Activated CD8-positive, alpha-beta T cell treated with anti-CD3 and anti-CD28 coated beads, Interleukin-2, amount 10 ng/mL, durations not matched to agents 7 days and 5 days (primary cell): ENCODE data around the gene DCHS2. TPM values are rescaled to one million over a fixed set of nuclear protein-coding genes. Genes with fewer than 3 reads are reported as not detected.

ENCODE experiments used
- ATAC-seq: fragments of 150-1000 bp; cut with Tn5 transposase; one replicate; pipeline ENCODE4 v1.10.0; 2021; ENCODE audit warnings: moderate library complexity
- CTCF ChIA-PET: fragments of 350-600 bp; sonication (Branson Sonifier 250); formaldehyde crosslinking; loops from one replicate; lab custom pipeline; 2021; ENCODE audit warnings: antibody characterized with exemption; lab: Charles Lee
- POLR2A ChIA-PET: fragments of 350-600 bp; sonication (Branson Sonifier 250); formaldehyde crosslinking; loops from one replicate; lab custom pipeline; 2021; ENCODE audit warnings: antibody characterized with exemption; lab: Charles Lee
- DNase-seq: peaks from one replicate; pipeline ENCODE4 v3.0.0-alpha.2; 2020
- H3K27ac Mint-ChIP-seq: one replicate; pipeline ENCODE4 v1.8.0; 2021; ENCODE audit warnings: mild to moderate bottlenecking, mixed read lengths
- H3K27me3 Mint-ChIP-seq: one replicate; pipeline ENCODE4 v1.8.0; 2021; ENCODE audit warnings: low read depth, mixed read lengths
- H3K36me3 Mint-ChIP-seq: one replicate; pipeline ENCODE4 v1.8.0; 2021; ENCODE audit warnings: low read depth, mixed read lengths
- H3K4me1 Mint-ChIP-seq: one replicate; pipeline ENCODE4 v1.8.0; 2021; ENCODE audit warnings: low read depth, mixed read lengths
- H3K4me3 Mint-ChIP-seq: one replicate; pipeline ENCODE4 v1.8.0; 2021; ENCODE audit warnings: mild to moderate bottlenecking, mixed read lengths
- H3K9me3 Mint-ChIP-seq: one replicate; pipeline ENCODE4 v1.8.0; 2022; ENCODE audit warnings: mixed read lengths; ENCODE audit not compliant: insufficient read depth
- total RNA-seq, 2 experiments: library from RNA; stranded (reverse); gene quantifications; one replicate each; pipeline ENCODE4 v1.2.3, GENCODE V29; 2021

Gene DCHS2
- total RNA-seq, 2 experiments from 2014 or later: not detected

DNA sequence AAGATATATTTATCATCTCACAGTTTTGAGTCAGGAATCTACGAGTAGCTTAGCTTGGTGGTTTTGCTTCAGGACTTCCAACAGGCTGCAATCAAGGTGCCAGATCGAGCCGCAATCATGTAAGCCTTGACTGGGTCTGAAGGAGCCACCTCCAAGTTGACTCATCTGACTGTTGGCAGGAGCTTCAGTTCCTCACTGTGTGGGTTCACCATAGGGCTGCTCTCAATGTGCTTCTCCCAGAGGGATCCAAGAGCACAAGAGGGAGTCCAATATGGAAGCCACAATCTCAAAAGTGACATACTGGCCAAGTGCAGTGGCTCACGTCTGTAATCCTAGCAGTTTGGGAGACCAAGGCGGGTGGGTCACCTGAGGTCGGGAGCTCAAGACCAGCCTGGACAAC, 26.5 kb downstream of the DCHS2 start:
- Mint-ChIP-seq H3K36me3 (no peaks in the 10 kb centered on the region), H3K27me3 (peaks cover 19% of the 10 kb centered on the region), H3K27ac (no peak overlapping the region), H3K4me3 (no peak overlapping the region), H3K4me1 (no peaks in the 10 kb centered on the region), H3K9me3 (no peaks in the 10 kb centered on the region)
- ChIA-PET CTCF (no interaction called here), POLR2A (no interaction called here)
- ATAC-seq (no peak), DNase-seq (no peak)

DNA sequence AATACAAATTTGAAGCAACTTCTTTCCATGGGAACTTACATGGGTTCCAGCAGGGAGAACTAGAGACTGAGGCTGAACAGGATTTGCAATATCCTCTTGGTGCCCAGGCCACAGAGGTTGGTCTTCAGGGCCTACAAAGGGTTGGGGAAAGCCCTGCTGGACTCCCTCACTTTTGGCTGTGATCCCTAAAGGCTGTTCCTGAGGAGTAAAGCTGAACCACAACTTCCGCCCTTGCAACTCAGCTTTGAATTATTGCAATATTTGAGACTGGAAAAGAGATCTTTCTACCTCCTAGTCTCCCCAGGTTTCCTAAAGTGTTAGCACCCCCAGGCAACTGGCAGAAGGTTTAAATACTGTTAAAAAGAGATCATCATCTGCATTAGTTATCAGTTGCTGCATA, 26.9 kb downstream of the DCHS2 start:
- POLR2A ChIA-PET: no interaction called here
- H3K4me1 Mint-ChIP-seq: no peaks in the 10 kb centered on the region
- H3K27me3 Mint-ChIP-seq: peaks cover 17% of the 10 kb centered on the region
- no peak overlapping the region for H3K4me3 Mint-ChIP-seq
- H3K27ac Mint-ChIP-seq: no peak overlapping the region
- H3K9me3 Mint-ChIP-seq: no peaks in the 10 kb centered on the region
- CTCF ChIA-PET: no interaction called here
- ATAC-seq: no peak
- no peak for DNase-seq
- H3K36me3 Mint-ChIP-seq: no peaks in the 10 kb centered on the region

DNA sequence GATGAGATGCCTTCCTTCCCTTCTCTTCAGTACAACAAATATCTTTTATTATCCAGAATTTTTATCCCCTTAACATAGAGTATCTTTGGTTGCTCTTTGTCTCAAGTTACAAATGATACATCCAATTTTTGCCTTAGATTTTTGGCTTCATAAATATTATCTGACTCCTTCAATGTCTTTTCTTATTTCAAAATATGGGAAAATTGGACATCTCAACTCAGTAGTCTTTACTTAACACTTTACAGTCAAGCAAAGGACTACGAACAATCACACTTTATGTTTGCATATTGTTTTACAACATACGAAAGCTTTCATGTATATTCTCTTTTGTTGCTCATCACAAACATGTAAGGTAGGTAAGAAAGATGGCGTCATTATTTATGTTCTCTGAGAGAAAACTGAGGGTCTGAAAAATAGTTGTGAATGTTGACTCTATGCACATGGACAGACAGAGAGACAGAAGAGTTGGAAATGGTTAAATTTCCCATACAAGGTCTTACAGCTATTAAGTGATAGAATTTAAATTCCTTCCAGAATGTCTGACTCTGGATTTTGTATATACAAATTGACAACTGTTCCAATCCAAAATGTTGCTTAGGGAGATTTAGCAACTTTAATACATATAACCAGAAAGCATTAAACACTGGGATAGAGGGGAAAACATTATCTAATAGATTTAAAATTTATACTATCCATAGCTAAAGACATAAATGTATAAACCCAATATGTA, 29.4 kb downstream of the DCHS2 start:
- Mint-ChIP-seq H3K4me3 (no peak overlapping the region), H3K36me3 (no peaks in the 10 kb centered on the region), H3K27me3 (peaks cover 15% of the 10 kb centered on the region), H3K9me3 (no peaks in the 10 kb centered on the region), H3K27ac (no peak overlapping the region), H3K4me1 (no peaks in the 10 kb centered on the region)
- no peak for ATAC-seq
- DNase-seq: no peak
- ChIA-PET CTCF (no interaction called here), POLR2A (no interaction called here)

DNA sequence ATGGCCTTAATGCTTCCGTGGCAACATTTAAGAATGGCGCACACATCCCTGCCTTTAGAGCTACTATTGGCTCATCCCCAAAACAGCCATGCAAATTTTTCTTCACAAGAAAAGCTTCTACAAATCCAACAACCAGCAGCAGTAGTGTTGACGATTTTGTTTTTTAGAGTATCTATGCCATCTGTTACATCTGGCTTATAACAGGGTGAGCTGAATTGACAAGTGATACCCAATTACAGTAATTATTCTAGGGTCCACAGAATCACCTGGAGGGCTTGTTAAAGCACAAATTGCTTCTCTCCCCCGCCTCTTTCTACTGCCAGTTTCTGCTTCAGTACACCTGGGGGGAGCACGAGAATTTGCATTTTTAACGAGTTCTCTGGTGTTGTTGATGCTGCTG, 34.1 kb downstream of the DCHS2 start:
- ChIA-PET POLR2A (no interaction called here), CTCF (no interaction called here)
- Mint-ChIP-seq H3K36me3 (no peaks in the 10 kb centered on the region), H3K4me1 (no peaks in the 10 kb centered on the region), H3K4me3 (no peak overlapping the region), H3K27ac (no peak overlapping the region), H3K27me3 (peaks cover 12% of the 10 kb centered on the region), H3K9me3 (no peaks in the 10 kb centered on the region)
- ATAC-seq (no peak), DNase-seq (no peak)

DNA sequence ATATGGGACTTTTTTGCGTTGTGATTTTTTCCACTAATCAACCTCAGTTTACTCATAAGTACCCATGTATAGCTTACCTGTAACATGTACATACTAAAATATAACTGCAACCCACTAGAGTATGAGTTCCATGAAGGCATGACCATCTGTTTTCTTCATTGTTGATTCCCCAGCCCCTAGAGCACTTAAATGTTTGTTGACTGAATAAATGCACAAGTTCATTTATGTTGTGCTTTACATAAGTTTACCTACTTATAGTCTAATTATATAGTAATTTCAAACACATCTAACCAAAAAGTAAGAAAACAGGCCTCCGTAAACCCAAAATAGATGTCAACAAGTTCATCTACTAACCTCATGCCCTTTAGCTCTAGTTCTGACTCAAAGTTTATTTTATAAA, 34.7 kb downstream of the DCHS2 start:
- peaks cover 10% of the 10 kb centered on the region for H3K27me3 Mint-ChIP-seq
- no peaks in the 10 kb centered on the region for H3K36me3 Mint-ChIP-seq
- POLR2A ChIA-PET: no interaction called here
- no peak overlapping the region for H3K27ac Mint-ChIP-seq
- CTCF ChIA-PET: no interaction called here
- ATAC-seq: no peak
- H3K4me3 Mint-ChIP-seq: no peak overlapping the region
- H3K9me3 Mint-ChIP-seq: no peaks in the 10 kb centered on the region
- H3K4me1 Mint-ChIP-seq: no peaks in the 10 kb centered on the region
- DNase-seq: no peak

DNA sequence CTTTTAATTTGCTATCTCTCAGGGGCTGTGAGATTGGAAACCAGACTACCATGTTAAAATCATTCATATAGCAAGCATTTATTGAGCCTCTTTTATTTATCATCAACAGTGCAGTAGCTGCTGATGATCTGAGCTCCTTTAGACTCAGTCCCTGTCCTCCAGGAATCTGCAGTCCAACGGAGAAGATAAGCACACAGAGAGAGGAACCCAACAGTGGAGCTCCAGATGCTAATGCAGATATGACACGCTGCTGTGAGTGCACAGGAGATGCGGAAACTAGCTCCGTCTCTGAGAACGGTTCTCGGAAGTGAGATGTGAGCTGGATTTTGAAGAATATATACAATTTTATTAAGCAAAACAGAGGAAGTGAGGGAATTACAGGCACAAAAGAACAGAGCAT, 35.4 kb downstream of the DCHS2 start:
- no peak for DNase-seq
- POLR2A ChIA-PET: no interaction called here
- Mint-ChIP-seq H3K4me1 (no peaks in the 10 kb centered on the region), H3K27me3 (peaks cover 10% of the 10 kb centered on the region), H3K36me3 (no peaks in the 10 kb centered on the region), H3K9me3 (no peaks in the 10 kb centered on the region), H3K27ac (no peak overlapping the region), H3K4me3 (no peak overlapping the region)
- CTCF ChIA-PET: no interaction called here
- ATAC-seq: no peak

DNA sequence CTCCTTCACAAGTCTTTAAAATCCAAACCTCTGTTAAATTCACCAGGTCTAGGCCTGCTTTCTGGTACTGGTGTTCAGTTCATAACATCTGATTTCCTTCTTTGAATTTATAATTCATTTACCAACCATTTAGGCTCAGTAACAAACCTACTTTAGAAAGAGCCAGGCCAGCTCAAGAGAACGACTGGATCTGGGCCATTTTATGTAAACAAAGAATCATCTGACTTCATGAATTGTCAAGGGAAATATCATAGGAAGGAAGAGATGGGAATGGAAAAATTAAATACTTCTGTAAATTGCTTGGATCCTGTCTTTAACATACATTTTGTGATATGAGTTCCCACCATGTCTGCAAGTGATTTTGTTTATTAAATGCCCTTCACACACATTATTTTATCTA, 36.5 kb downstream of the DCHS2 start:
- no peak for ATAC-seq

DNA sequence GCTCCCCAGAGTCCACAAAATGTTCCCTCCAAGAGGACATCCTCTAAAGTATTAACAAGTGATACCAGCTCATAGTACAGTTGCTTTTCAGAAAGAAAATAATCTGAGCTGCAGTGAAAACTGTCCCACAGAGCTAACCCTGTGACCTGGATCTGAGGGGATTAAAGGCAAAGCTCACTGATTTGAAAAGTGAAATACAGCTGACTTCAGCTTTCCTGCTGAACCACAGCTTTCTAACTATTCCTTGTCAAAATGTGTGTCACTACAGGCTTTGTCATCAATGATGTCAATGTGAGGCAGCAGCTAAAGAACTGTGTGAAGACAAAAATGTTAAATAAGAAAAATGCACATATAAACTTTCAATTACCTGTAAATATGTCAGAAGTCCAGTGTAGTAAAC, 36.9 kb downstream of the DCHS2 start:
- Mint-ChIP-seq H3K9me3 (no peaks in the 10 kb centered on the region), H3K36me3 (no peaks in the 10 kb centered on the region), H3K27ac (no peak overlapping the region), H3K27me3 (peaks cover 4% of the 10 kb centered on the region), H3K4me3 (no peak overlapping the region), H3K4me1 (no peaks in the 10 kb centered on the region)
- ATAC-seq (no peak), DNase-seq (no peak)
- ChIA-PET CTCF (interaction anchor here (1.2 kb wide), 1 partner anchor 18 kb away, joined by 3 read pairs; no protein-coding TSS in a partner anchor), POLR2A (interaction anchor here (0.5 kb wide), 1 partner anchor 175 kb away, joined by 4 read pairs; no protein-coding TSS in a partner anchor)

More for the DNA sequence above, 36.5 kb downstream of the DCHS2 start:
- Mint-ChIP-seq H3K4me3 (no peak overlapping the region), H3K27ac (no peak overlapping the region), H3K9me3 (no peaks in the 10 kb centered on the region), H3K4me1 (no peaks in the 10 kb centered on the region), H3K36me3 (no peaks in the 10 kb centered on the region), H3K27me3 (peaks cover 5% of the 10 kb centered on the region)
- CTCF ChIA-PET: interaction anchor here (1.2 kb wide), 1 partner anchor 17 kb away, joined by 3 read pairs; no protein-coding TSS in a partner anchor
- POLR2A ChIA-PET: interaction anchor here (0.5 kb wide), 1 partner anchor 175 kb away, joined by 4 read pairs; no protein-coding TSS in a partner anchor
- no peak for DNase-seq

DNA sequence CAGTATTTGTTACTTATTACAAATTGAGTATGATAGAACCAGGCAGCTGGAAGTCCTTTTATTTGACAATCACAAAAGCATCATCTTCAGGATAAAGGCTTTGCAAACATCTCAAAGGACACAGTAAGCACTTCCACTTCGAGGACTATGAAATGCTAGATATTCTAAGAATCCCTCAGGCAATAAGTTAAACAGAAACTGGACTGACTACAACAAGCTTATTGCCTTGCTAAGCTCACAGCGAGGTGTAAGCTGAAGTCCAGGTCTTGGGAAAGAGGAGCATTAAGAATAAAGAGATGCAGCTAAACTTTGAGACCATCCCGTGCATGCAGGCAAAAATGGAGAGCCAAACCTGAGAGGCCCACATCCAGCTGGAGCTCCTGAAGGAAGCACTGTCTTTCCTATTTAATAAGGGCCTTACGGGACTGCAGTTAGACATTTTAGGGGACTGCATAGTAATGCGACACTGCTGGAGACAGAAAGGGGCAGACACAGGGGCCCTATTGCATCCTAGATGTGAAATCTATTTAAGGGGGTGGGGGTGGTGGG, 38.7 kb downstream of the DCHS2 start:
- Mint-ChIP-seq H3K36me3 (no peaks in the 10 kb centered on the region), H3K4me3 (no peak overlapping the region), H3K4me1 (no peaks in the 10 kb centered on the region), H3K27ac (no peak overlapping the region), H3K9me3 (no peaks in the 10 kb centered on the region), H3K27me3 (no peaks in the 10 kb centered on the region)
- POLR2A ChIA-PET: no interaction called here
- CTCF ChIA-PET: no interaction called here
- ATAC-seq: no peak
- DNase-seq: no peak

DNA sequence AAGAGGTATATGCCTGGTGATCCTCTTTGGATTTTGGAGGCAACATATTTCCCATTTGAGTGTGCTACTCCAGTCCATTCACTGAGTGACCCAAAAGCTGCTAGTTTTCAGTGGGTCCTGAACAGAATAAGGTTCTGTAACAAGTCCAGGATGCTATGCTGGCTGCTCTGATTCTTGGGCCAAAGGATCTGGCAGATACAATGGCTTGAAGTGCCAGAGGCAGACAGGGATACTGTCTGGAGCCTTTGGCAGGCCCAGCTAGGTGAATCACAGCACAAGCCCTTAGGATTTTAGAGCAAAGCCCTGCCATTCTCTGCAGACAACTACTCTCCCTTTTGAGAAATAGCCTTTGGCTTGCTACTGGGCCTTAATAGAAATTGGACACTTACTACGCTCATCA, 40.6 kb downstream of the DCHS2 start:
- ATAC-seq: no peak
- H3K9me3 Mint-ChIP-seq: no peaks in the 10 kb centered on the region

DNA sequence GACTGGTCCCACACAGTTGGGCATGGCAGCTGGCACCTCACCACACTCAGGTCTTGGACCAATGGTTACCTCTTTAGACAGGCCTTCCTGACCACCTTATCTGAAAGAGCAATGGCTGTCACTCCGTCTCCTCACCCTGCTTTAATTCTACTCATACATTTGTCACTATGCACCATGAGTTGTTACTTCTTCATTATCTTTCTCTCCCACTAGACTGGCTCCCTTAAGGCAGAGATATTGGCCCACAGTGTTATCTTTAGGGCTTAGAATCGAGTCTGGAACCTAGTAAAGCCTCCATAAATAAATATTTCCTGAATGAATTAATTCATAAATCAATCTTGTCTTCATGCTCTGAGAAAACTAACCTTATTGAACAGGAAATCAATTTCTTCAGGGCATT, 46.6 kb downstream of the DCHS2 start:
- DNase-seq (no peak), ATAC-seq (no peak)
- Mint-ChIP-seq H3K36me3 (no peaks in the 10 kb centered on the region), H3K4me1 (no peaks in the 10 kb centered on the region), H3K27me3 (no peaks in the 10 kb centered on the region), H3K4me3 (no peak overlapping the region), H3K27ac (no peak overlapping the region), H3K9me3 (no peaks in the 10 kb centered on the region)
- ChIA-PET POLR2A (no interaction called here), CTCF (no interaction called here)

More for the DNA sequence above, 40.6 kb downstream of the DCHS2 start:
- Mint-ChIP-seq H3K4me1 (no peaks in the 10 kb centered on the region), H3K4me3 (no peak overlapping the region), H3K27ac (no peak overlapping the region), H3K36me3 (no peaks in the 10 kb centered on the region), H3K27me3 (no peaks in the 10 kb centered on the region)
- POLR2A ChIA-PET: no interaction called here
- CTCF ChIA-PET: no interaction called here
- DNase-seq: no peak

DNA sequence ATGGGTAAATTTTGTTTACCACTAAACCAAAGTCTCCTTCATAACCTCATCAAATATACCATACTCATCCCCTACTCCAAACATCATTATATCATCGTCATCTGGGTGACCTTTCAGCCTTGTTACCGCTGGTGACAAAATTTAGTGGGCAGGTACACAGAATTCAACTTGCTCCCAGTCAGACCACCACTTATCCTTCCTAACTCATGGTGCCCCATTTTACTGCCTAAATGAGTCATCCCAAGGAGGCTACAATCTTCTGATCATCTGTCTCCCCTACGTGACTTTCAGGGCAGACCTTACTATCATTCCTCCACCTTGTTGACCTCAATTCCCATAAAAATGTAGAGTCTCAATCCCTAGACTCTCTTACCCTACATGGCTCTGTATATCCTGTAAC, 49.6 kb downstream of the DCHS2 start:
- ATAC-seq (no peak), DNase-seq (no peak)
- CTCF ChIA-PET: no interaction called here
- H3K27me3 Mint-ChIP-seq: peaks cover 7% of the 10 kb centered on the region
- no peaks in the 10 kb centered on the region for H3K4me1 Mint-ChIP-seq
- no peaks in the 10 kb centered on the region for H3K36me3 Mint-ChIP-seq
- no peak overlapping the region for H3K27ac Mint-ChIP-seq
- H3K9me3 Mint-ChIP-seq: no peaks in the 10 kb centered on the region
- no peak overlapping the region for H3K4me3 Mint-ChIP-seq
- POLR2A ChIA-PET: no interaction called here
